ENCODE measurements around the gene FRMPD2. TPM values are rescaled to one million over a fixed set of nuclear protein-coding genes. Genes with fewer than 3 reads are reported as not detected.

FRMPD2 gene
- 0.05 and 0.07 TPM in 2 replicates for total RNA-seq

GRCh38 chr10:48274636-48275035 lies at the start of gene FRMPD2:
Gene FRMPD2, minus strand, starts transcription at chr10:48274696. Its CDS starts 129 bp downstream, at chr10:48274567.

GRCh38 chr10:48306265-48306869 lies 31.9 kb upstream of the FRMPD2 start, which contains the start of gene MAPK8:
Gene MAPK8, plus strand, starts transcription at chr10:48306677. Its CDS starts 94,984 bp downstream, at chr10:48401661.

Other genes with a start within 250 kb of the FRMPD2 start
- gene MAPK8, start 32.0 kb upstream of the FRMPD2 start, total RNA-seq: 44.7 TPM in 2 replicates